BLaER1 treated with 17β-estradiol and CSF1 and Interleukin-3, amounts not matched to agents 10 nM and 100 nM (cell line): ENCODE data around the gene TBL1X.
A peak's percentile ranks its signal among the peaks of the same experiment; 100 is the strongest.
"Not testable (repeated sequence)": the region's sequence is repeated elsewhere in the genome, so short reads cannot be mapped to it uniquely, and the experiment has no call there.

ENCODE experiments used
- H3K27ac ChIP-seq, 11 experiments: shearing (Covaris generic); formaldehyde crosslinking; 2 replicates each; pipeline ENCODE4 v1.8.1; 2022
- H3K27me3 ChIP-seq, 11 experiments: shearing (Covaris generic); formaldehyde crosslinking; 2 replicates each; pipeline ENCODE4 v1.8.1; 2022
- H3K36me3 ChIP-seq, 11 experiments: shearing (Covaris generic); formaldehyde crosslinking; 2 replicates each; pipeline ENCODE4 v1.8.1; 2022
- H3K4me1 ChIP-seq, 10 experiments: shearing (Covaris generic); formaldehyde crosslinking; 2 replicates each; pipeline ENCODE4 v1.8.1; 2022
- H3K4me2 ChIP-seq, 11 experiments: shearing (Covaris generic); formaldehyde crosslinking; 2 replicates each; pipeline ENCODE4 v1.8.1; 2022
- H3K4me3 ChIP-seq, 10 experiments: shearing (Covaris generic); formaldehyde crosslinking; 2 replicates each; pipeline ENCODE4 v1.8.1; 2022
- H3K9ac ChIP-seq, 11 experiments: shearing (Covaris generic); formaldehyde crosslinking; 2 replicates each; pipeline ENCODE4 v1.8.1; 2022
- H3K9me3 ChIP-seq, 11 experiments: shearing (Covaris generic); formaldehyde crosslinking; replicated peaks in 1 of 11; 2 replicates each; pipeline ENCODE4 v1.8.1; 2022
- H4K20me1 ChIP-seq, 11 experiments: shearing (Covaris generic); formaldehyde crosslinking; 2 replicates each; pipeline ENCODE4 v1.8.1; 2022
- Cebpa-rat ChIP-seq, 11 experiments: shearing (Covaris generic); IDR thresholded peaks; 2 replicates each; pipeline ENCODE4 v1.8.1; 2022

TBL1X gene

DNA sequence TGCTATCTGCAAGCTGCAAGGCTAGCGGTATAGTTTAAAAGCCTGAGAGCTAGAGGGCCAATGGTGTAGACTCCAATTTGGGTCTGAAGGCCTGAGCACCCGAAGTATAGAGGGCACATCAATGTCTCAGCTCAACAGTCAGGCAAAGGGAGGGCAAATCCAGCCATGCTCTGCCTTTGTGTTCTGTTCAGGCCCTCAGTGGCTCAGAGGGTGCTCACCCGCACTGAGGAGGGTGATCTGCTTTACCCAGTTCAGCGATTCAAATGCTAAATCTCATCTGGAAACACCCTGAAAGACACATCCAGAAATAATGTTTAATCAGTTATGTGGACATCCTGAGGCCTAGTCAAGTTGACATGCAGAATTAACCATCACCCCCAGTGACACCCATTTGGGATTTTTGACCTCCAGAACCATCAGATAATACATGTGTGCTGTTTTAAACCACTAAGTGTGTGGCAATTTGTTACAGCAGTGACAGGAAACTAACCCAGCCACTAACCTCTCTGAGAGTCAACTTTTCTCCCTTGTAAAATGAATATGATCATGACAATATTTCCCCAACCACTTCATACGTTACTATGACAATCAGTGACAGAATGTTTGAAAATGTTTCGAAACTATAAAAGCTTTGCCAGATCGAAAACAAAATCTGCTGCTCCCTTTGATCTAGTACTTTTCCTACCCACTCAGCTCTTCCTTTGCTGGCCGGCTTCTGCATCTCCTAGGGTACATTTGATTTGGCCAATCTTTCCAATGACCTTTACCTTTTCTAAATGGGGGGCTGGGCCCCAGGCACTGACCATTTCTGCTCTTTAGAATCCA, 8.4 kb upstream of the TBL1X start:
- no peaks in the 10 kb centered on the region; a peak in 1 of 22 replicates for H3K27me3 ChIP-seq
- peak overlapping the region in 7 of 11 experiments; percentile 4 to 54 (median 24); a peak in 9 of 22 replicates for H3K4me2 ChIP-seq
- no peaks in the 10 kb centered on the region for H3K36me3 ChIP-seq
- peak in 3 of 11 experiments; percentile 27 to 50 (median 48); a peak in 5 of 22 replicates for TF ChIP-seq Cebpa-rat (IDR thresholded peaks at IDR 0.05)
- H3K9me3 ChIP-seq: peaks cover 0 to 17% (median 11%) of the 10 kb centered on the region in 11 experiments; a peak in 11 of 22 replicates
- peak overlapping the region in 9 of 11 experiments; percentile 46 to 80 (median 64); a peak in 17 of 22 replicates for H3K27ac ChIP-seq
- H4K20me1 ChIP-seq: no peaks in the 10 kb centered on the region
- peak overlapping the region in 6 of 11 experiments; percentile 20 to 53 (median 45); a peak in 6 of 22 replicates for H3K9ac ChIP-seq
- H3K4me3 ChIP-seq: no peak overlapping the region
- peaks cover 0 to 39% (median 17%) of the 10 kb centered on the region in 10 experiments; a peak in 12 of 20 replicates for H3K4me1 ChIP-seq

DNA sequence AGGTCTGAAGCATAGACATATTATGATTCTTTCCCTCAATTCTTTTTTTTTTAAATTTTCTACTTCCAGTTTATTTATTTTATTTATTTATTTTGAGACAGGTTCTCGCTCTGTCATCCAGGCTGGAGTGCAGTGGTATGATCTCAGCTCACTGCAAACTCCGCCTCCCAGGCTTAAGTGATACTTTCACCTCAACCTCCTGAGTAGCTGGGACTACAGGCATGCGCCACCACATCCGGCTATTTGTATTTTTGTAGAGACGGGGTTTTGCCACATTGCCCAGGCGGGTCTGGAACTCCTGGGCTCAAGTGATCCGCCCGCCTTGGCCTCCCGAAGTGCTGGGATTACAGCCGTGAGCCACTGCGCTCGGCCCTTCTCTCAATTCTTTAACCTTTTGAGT, 6.8 kb upstream of the TBL1X start:
- H3K9me3 ChIP-seq: peaks cover 0 to 17% (median 11%) of the 10 kb centered on the region in 11 experiments; a peak in 11 of 22 replicates
- H3K4me3 ChIP-seq, H4K20me1 ChIP-seq, H3K9ac ChIP-seq, H3K4me2 ChIP-seq, H3K36me3 ChIP-seq, H3K27ac ChIP-seq, H3K27me3 ChIP-seq: not testable (repeated sequence)
- peaks cover 8 to 52% (median 29%) of the 10 kb centered on the region in 10 experiments; a peak in 19 of 20 replicates for H3K4me1 ChIP-seq

DNA sequence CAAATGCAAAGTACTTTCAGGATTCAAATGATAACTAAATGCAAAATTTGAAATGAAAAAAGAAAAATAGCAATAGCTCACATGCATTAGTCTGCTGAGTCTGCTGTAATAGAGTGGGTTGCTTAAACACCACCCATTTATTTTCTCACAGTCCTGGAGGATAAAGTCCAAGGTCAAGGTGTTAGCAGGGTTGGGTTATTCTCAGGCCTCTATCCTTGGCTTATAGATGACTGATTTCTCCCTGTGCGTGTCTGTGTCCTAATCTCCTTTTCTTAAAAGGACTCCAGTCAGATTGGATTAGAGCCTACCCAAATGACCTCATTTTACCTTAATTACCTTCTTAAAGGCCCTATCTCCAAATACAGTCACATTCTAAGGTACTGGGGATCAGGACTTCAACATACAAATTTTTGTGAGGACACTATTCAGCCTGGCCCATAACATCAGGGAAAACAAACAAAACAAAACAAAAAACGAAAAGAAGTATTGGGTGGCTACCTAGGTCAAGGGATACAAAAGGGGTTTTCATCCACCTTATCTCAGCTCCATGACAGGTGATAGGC, 6.3 kb upstream of the TBL1X start:
- Histone ChIP-seq H3K4me1 (peaks cover 12 to 51% (median 32%) of the 10 kb centered on the region in 10 experiments; a peak in 19 of 20 replicates), H3K36me3 (no peaks in the 10 kb centered on the region), H3K4me2 (no peak overlapping the region), H4K20me1 (no peaks in the 10 kb centered on the region), H3K27ac (no peak overlapping the region), H3K4me3 (no peak overlapping the region), H3K9me3 (peaks cover 0 to 17% (median 11%) of the 10 kb centered on the region in 11 experiments; a peak in 11 of 22 replicates), H3K9ac (no peak overlapping the region), H3K27me3 (no peaks in the 10 kb centered on the region; a peak in 1 of 22 replicates)
- no peak for TF ChIP-seq Cebpa-rat (IDR thresholded peaks at IDR 0.05)

DNA sequence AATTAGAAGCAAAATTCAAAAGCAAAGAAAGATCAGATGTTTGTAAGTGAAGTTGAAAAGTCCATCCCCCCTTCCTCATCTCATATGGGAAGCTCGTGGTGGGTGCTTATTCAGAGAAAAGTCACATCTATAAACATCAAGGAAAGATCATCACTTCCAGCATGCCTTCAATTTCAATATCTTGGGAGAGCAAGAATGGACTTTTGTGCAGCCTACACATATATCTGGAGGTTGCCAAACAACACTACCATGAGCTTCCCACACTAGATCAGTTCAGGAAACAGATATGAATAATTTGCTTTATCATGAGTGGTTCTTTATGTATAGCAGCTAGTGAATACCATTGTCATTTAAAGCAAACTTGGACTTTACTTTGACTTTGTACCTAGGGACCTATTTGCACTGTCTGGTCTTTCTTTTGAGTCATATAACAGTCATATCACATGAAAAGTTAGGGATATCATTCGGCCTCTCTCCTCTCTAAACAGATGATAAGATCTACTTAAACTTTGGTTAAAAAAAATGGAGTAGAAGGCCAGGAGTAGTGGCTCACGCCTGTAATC, 5.6 kb upstream of the TBL1X start:
- TF ChIP-seq Cebpa-rat (IDR thresholded peaks at IDR 0.05): no peak
- no peak overlapping the region for H3K27ac ChIP-seq
- H4K20me1 ChIP-seq: no peaks in the 10 kb centered on the region
- no peak overlapping the region for H3K4me3 ChIP-seq
- H3K9me3 ChIP-seq: peaks cover 0 to 21% (median 12%) of the 10 kb centered on the region in 11 experiments; a peak in 13 of 22 replicates
- no peaks in the 10 kb centered on the region for H3K36me3 ChIP-seq
- H3K4me1 ChIP-seq: peaks cover 16 to 51% (median 36%) of the 10 kb centered on the region in 10 experiments
- no peaks in the 10 kb centered on the region; a peak in 1 of 22 replicates for H3K27me3 ChIP-seq
- no peak overlapping the region for H3K4me2 ChIP-seq
- H3K9ac ChIP-seq: no peak overlapping the region

DNA sequence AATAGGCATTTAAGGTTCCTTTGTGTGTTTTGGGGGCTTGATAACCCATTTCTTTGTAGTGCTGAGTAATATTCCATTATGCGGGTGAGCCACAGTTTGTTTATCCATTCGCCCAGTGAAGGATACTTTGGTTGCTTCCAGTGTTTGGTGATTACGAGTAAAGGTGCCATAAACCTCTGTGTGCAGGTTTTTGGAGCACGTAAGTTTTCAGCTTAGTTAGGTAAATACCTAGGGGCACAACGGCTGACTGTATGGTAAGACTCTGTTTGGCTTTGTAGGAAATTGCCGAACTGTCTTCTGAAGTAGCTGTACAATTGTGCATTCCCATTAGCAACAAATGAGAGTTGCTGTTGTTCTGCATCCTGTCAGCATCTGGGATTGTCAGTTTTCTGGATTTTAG, 3.8 kb upstream of the TBL1X start:
- peak overlapping the region in 1 of 11 experiments; percentile 39; a peak in 2 of 22 replicates for H3K4me2 ChIP-seq
- no peak overlapping the region for H3K4me3 ChIP-seq
- H3K9ac ChIP-seq: no peak overlapping the region
- 0 out of 22 replicates have a peak overlapping the region, but pooled peaks of 1 of the 11 experiments have one; percentile 8 for H3K27ac ChIP-seq
- H3K36me3 ChIP-seq: no peaks in the 10 kb centered on the region
- H4K20me1 ChIP-seq: peaks cover 0 to under 1% (median 0%) of the 10 kb centered on the region in 11 experiments; a peak in 3 of 22 replicates
- H3K4me1 ChIP-seq: peaks cover 16 to 37% (median 31%) of the 10 kb centered on the region in 10 experiments
- TF ChIP-seq Cebpa-rat (IDR thresholded peaks at IDR 0.05): no peak
- H3K9me3 ChIP-seq: peaks cover 10 to 32% (median 15%) of the 10 kb centered on the region in 11 experiments; a peak in 17 of 22 replicates
- H3K27me3 ChIP-seq: no peaks in the 10 kb centered on the region; a peak in 1 of 22 replicates

DNA sequence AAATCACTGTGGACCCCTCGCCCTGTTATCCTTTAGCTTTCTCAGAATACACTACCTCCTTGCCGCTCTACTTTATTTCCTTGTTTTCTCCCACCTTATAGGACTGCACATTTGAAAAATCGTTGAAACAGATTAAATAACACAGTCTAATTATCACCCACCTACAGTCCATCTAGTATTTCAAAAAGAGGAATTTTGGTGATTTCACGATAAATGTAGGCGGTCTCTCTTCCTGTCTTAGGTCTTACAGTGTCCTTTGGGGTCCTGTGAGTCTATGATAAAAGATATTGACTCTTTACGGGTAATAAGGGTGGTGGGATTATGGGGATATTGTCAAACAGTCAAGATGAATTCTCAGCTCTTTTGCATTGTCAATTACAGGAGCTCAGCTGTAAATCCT, 2.4 kb upstream of the TBL1X start:
- peak overlapping the region in 7 of 11 experiments; percentile 7 to 61 (median 52); a peak in 12 of 22 replicates for H3K9ac ChIP-seq
- H3K9me3 ChIP-seq: peaks cover 10 to 32% (median 15%) of the 10 kb centered on the region in 11 experiments; a peak in 17 of 22 replicates
- H3K27ac ChIP-seq: peak overlapping the region; percentile 18 to 96 (median 94); a peak in 21 of 22 replicates
- H3K4me3 ChIP-seq: no peak overlapping the region
- no peak for TF ChIP-seq Cebpa-rat (IDR thresholded peaks at IDR 0.05)
- peaks cover 5 to 14% (median 13%) of the 10 kb centered on the region in 11 experiments; a peak in 19 of 22 replicates for H4K20me1 ChIP-seq
- peaks cover 0 to 5% (median 0%) of the 10 kb centered on the region in 11 experiments; a peak in 3 of 22 replicates for H3K36me3 ChIP-seq
- H3K4me2 ChIP-seq: peak overlapping the region; percentile 15 to 68 (median 46); a peak in 21 of 22 replicates
- H3K4me1 ChIP-seq: peaks cover 25 to 41% (median 32%) of the 10 kb centered on the region in 10 experiments
- H3K27me3 ChIP-seq: no peaks in the 10 kb centered on the region

DNA sequence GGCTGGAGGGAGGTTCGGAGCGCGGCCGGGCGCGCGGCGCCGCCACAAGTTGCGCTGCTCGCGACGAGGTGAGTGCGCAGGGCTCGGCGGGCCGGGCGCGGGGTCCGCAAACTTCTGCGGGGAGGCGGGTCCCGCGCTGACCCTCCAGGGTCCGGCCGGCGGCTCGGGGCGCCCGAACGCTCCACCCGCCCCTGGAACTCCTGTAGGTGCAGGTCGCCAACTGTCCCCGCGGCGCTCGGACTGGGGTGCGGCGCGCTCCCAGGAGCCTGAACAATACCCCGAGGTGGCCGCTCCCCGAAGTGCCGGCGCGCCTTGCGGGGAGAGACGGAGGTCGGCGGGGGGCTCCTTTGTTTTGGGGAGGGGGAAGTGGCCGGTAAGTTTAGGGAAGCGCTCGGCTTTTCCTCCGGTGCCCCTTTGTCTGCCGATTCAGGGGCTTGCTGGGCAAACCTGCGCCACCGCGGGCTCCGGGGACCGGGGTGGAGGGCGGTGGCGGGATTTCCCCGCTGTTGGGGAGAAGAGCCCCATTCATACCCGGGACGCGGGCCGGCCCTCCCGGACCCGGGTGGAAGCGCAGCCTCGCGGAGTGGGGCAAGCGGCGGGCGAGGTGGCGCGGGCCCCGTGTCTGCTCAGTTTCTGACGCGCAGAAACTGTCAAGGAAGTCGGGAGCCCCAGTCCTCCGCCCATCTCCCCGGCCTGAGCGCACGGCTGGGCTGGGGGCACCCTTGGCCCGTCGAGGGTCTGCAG, 694 bp downstream of the TBL1X start:
- Histone ChIP-seq H3K9me3 (peaks cover 0 to 19% (median 13%) of the 10 kb centered on the region in 11 experiments; a peak in 15 of 22 replicates), H3K4me3 (peak overlapping the region; percentile 68 to 87 (median 82)), H4K20me1 (peaks cover 32 to 45% (median 43%) of the 10 kb centered on the region in 11 experiments; a peak in 20 of 22 replicates), H3K9ac (peak overlapping the region; percentile 89 to 98 (median 94)), H3K4me1 (peaks cover 37 to 52% (median 43%) of the 10 kb centered on the region in 10 experiments), H3K27ac (peak overlapping the region; percentile 81 to 97 (median 95)), H3K27me3 (no peaks in the 10 kb centered on the region), H3K4me2 (peak overlapping the region in 8 of 11 experiments; percentile 16 to 82 (median 74); a peak in 10 of 22 replicates), H3K36me3 (peaks cover 0 to 34% (median 20%) of the 10 kb centered on the region in 11 experiments; a peak in 16 of 22 replicates)
- TF ChIP-seq Cebpa-rat (IDR thresholded peaks at IDR 0.05): no peak

DNA sequence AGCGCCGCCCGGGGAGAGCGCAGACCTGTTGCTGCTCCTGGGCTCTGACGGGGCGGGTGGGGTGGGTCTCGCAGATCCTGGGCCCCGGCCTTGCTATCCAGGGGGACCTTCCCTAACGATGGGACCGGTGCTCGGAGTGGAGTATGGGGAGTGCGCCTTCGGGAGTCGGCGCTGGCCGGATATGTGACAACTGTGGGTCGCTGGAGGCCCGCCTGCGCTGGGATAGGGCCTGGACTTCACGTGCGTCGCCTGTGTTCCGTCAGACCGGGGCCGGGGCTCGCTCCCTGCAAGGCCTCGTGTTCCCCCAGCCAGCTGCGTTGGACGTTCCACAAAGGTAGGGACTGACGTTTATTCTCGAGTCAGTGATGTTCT, 1.3 kb downstream of the TBL1X start:
- Histone ChIP-seq H3K36me3 (peaks cover 4 to 39% (median 25%) of the 10 kb centered on the region in 11 experiments; a peak in 18 of 22 replicates), H3K27ac (peak overlapping the region; percentile 81 to 97 (median 95); a peak in 21 of 22 replicates)

More for the DNA sequence above, 1.3 kb downstream of the TBL1X start:
- H3K4me3 ChIP-seq: peak overlapping the region; percentile 68 to 87 (median 82)
- H3K4me2 ChIP-seq: peak overlapping the region; percentile 72 to 91 (median 82)
- peaks cover 0 to 19% (median 13%) of the 10 kb centered on the region in 11 experiments; a peak in 16 of 22 replicates for H3K9me3 ChIP-seq
- peak overlapping the region; percentile 89 to 98 (median 94) for H3K9ac ChIP-seq
- H3K4me1 ChIP-seq: peaks cover 37 to 52% (median 43%) of the 10 kb centered on the region in 10 experiments
- peaks cover 37 to 50% (median 48%) of the 10 kb centered on the region in 11 experiments; a peak in 20 of 22 replicates for H4K20me1 ChIP-seq
- no peaks in the 10 kb centered on the region for H3K27me3 ChIP-seq
- no peak for TF ChIP-seq Cebpa-rat (IDR thresholded peaks at IDR 0.05)
